ENCODE data around the gene PLPPR1. TPM values are rescaled to one million over a fixed set of nuclear protein-coding genes. Genes with fewer than 3 reads are reported as not detected.

The PLPPR1 gene
- total RNA-seq, 4 donors from 2014 or later: 0.60 to 0.68 TPM; not detected in 2

DNA sequence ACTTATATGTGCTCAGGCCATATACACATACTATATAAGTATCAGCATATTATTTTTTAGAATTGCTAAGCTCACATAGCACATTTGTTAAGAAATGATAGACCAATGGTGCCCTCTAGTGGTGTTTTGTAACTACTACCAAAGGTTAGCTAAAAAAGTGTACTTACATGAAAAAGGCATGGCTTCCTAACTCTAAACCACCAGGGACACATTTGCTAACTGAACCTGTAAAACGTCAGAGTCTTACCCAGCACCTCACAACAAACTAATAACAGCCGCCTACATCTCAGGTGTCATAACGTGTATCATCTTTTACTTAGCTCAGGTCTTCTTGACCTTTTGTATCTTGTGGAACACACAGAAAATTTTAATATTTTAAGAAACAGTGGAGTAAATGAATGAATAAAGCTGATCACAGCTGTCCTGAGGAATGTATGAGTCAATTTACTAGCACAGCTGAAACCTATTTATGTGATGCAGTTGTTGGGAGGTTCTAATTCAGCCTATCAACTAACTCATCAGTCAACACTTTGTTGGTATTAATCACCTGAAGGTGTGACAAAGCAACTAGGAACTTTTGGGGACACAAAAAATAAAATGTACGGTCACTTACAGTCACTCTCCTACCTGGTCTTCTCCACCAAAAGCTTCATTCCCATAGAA, 283.4 kb downstream of the PLPPR1 start:
- DNase-seq: no peak
- intact Hi-C loops (cut with DNase I; ENCODE audit: low total_unique reads) (no loop called here), in situ Hi-C loops (cut with MboI; ENCODE audit: low pct_ligation_motif_present in 1 of 4, low pct_unique_long_range_greater_than_20kb in 1 of 4, low sequenced_read_pairs in 3 of 4) (loop anchor here in 3 of 4 donors (25.0 kb wide), 2 partner anchors 600 to 700 kb away; no protein-coding TSS in a partner anchor)
- TF ChIP-seq EP300 (IDR thresholded peaks at IDR 0.05; ENCODE audit: low read depth): no peak
- TF ChIP-seq POLR2A (IDR thresholded peaks at IDR 0.05): no peak
- TF ChIP-seq POLR2AphosphoS5 (IDR thresholded peaks at IDR 0.05): no peak
- TF ChIP-seq, protein P1, sequence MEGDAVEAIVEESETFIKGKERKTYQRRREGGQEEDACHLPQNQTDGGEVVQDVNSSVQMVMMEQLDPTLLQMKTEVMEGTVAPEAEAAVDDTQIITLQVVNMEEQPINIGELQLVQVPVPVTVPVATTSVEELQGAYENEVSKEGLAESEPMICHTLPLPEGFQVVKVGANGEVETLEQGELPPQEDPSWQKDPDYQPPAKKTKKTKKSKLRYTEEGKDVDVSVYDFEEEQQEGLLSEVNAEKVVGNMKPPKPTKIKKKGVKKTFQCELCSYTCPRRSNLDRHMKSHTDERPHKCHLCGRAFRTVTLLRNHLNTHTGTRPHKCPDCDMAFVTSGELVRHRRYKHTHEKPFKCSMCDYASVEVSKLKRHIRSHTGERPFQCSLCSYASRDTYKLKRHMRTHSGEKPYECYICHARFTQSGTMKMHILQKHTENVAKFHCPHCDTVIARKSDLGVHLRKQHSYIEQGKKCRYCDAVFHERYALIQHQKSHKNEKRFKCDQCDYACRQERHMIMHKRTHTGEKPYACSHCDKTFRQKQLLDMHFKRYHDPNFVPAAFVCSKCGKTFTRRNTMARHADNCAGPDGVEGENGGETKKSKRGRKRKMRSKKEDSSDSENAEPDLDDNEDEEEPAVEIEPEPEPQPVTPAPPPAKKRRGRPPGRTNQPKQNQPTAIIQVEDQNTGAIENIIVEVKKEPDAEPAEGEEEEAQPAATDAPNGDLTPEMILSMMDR (IDR thresholded peaks at IDR 0.05): peak; percentile 58 to 73 (median 64)
- no peak overlapping the region for H3K27ac ChIP-seq
- H3K4me1 ChIP-seq: no peaks in the 10 kb centered on the region
- H3K36me3 ChIP-seq: no peaks in the 10 kb centered on the region
- no peak overlapping the region for H3K4me3 ChIP-seq
- no peaks in the 10 kb centered on the region for H3K27me3 ChIP-seq
- H3K9me3 ChIP-seq: no peaks in the 10 kb centered on the region
- 4 to 29% methylated on average over 3 to 4 of the region's 4 CpGs for WGBS, 2 donors (ENCODE audit: low coverage in 1 of 2)

DNA sequence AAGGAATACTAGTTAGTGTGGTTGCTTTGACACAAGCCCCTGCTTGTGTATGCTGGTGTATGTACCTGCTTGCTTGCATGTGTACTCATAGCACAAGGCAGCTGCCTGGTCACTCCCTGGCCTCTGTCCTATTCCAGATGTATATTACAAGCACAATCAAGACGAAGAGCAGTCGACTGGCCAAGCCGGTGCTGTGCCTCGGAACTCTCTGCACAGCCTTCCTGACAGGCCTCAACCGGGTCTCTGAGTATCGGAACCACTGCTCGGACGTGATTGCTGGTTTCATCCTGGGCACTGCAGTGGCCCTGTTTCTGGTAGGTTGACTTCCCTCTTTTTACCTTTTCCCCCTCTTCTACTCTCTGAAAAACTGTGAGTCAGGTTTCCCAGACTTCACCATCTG, 284.1 kb downstream of the PLPPR1 start:
- no peak overlapping the region for H3K27ac ChIP-seq
- H3K9me3 ChIP-seq: no peaks in the 10 kb centered on the region
- no peaks in the 10 kb centered on the region for H3K36me3 ChIP-seq
- no peak for DNase-seq
- H3K4me1 ChIP-seq: no peaks in the 10 kb centered on the region
- intact Hi-C loops (cut with DNase I; ENCODE audit: low total_unique reads) (no loop called here), in situ Hi-C loops (cut with MboI; ENCODE audit: low pct_ligation_motif_present in 1 of 4, low pct_unique_long_range_greater_than_20kb in 1 of 4, low sequenced_read_pairs in 3 of 4) (loop anchor here in 3 of 4 donors (25.0 kb wide), 2 partner anchors 600 to 700 kb away; no protein-coding TSS in a partner anchor)
- TF ChIP-seq POLR2AphosphoS5 (IDR thresholded peaks at IDR 0.05): no peak
- no peak for TF ChIP-seq POLR2A (IDR thresholded peaks at IDR 0.05)
- no peak for TF ChIP-seq EP300 (IDR thresholded peaks at IDR 0.05; ENCODE audit: low read depth)
- TF ChIP-seq, protein P1 (IDR thresholded peaks at IDR 0.05): no peak
- H3K4me3 ChIP-seq: no peak overlapping the region
- no peaks in the 10 kb centered on the region for H3K27me3 ChIP-seq
- WGBS, 2 donors (ENCODE audit: low coverage in 1 of 2): 80 to 83% methylated on average over 5 to 8 of the region's 8 CpGs

- no peaks in the 10 kb centered on the region for H3K27me3 ChIP-seq
- TF ChIP-seq POLR2A (IDR thresholded peaks at IDR 0.05) (no peak), POLR2AphosphoS5 (IDR thresholded peaks at IDR 0.05) (no peak), EP300 (IDR thresholded peaks at IDR 0.05; ENCODE audit: low read depth) (no peak)
- TF ChIP-seq, protein P1 (IDR thresholded peaks at IDR 0.05): no peak
- WGBS, 2 donors (ENCODE audit: low coverage in 1 of 2): 78 to 84% methylated on average over 2 of the region's 2 CpGs
- no peak overlapping the region for H3K4me3 ChIP-seq
- DNase-seq: no peak
- in situ Hi-C loops (cut with MboI; ENCODE audit: low pct_ligation_motif_present in 1 of 4, low pct_unique_long_range_greater_than_20kb in 1 of 4, low sequenced_read_pairs in 3 of 4): loop anchor here in 3 of 4 donors (25.0 kb wide), 2 partner anchors 603 to 703 kb away; no protein-coding TSS in a partner anchor
- H3K9me3 ChIP-seq: no peaks in the 10 kb centered on the region
- no peaks in the 10 kb centered on the region for H3K4me1 ChIP-seq
- H3K36me3 ChIP-seq: no peaks in the 10 kb centered on the region
- intact Hi-C loops (cut with DNase I; ENCODE audit: low total_unique reads): no loop called here
- H3K27ac ChIP-seq: no peak overlapping the region
These were observed 286.6 kb downstream of the PLPPR1 start for GRCh38 chr9:101315112-101315450.

DNA sequence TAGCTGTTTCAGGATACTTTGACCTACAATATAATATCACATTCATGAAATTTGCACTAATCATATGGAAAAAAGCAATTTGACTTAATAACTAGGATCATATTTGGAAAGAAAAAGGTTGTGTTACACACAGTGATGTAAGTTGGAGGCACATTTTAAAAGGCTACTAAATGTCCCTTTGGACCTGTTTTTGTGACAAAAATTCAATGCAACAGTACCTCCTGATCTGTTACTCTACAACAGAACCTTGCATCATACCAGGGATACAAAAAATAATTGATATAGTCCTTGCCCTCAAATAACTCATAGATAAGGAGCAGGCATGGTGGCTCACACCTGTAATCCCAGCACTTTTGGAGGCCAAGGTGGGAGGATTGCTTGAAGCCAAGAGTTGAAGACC, 289.2 kb downstream of the PLPPR1 start:
- no peaks in the 10 kb centered on the region for H3K27me3 ChIP-seq
- no peaks in the 10 kb centered on the region for H3K4me1 ChIP-seq
- H3K27ac ChIP-seq: no peak overlapping the region
- no peaks in the 10 kb centered on the region for H3K9me3 ChIP-seq
- intact Hi-C loops (cut with DNase I; ENCODE audit: low total_unique reads) (no loop called here), in situ Hi-C loops (cut with MboI; ENCODE audit: low pct_ligation_motif_present in 1 of 4, low pct_unique_long_range_greater_than_20kb in 1 of 4, low sequenced_read_pairs in 3 of 4) (loop anchor here in 3 of 4 donors (25.0 kb wide), 2 partner anchors 605 to 705 kb away; no protein-coding TSS in a partner anchor)
- H3K4me3 ChIP-seq: no peak overlapping the region
- TF ChIP-seq POLR2AphosphoS5 (IDR thresholded peaks at IDR 0.05): no peak
- TF ChIP-seq, protein P1 (IDR thresholded peaks at IDR 0.05): no peak
- TF ChIP-seq EP300 (IDR thresholded peaks at IDR 0.05; ENCODE audit: low read depth): no peak
- TF ChIP-seq POLR2A (IDR thresholded peaks at IDR 0.05): no peak
- DNase-seq: no peak
- H3K36me3 ChIP-seq: no peaks in the 10 kb centered on the region

All from transverse colon (tissue), 4 donors.